ENCODE results near the gene PLAC8.
"Not testable (repeated sequence)": the region's sequence is repeated elsewhere in the genome, so short reads cannot be mapped to it uniquely, and the experiment has no call there.

The PLAC8 gene

DNA sequence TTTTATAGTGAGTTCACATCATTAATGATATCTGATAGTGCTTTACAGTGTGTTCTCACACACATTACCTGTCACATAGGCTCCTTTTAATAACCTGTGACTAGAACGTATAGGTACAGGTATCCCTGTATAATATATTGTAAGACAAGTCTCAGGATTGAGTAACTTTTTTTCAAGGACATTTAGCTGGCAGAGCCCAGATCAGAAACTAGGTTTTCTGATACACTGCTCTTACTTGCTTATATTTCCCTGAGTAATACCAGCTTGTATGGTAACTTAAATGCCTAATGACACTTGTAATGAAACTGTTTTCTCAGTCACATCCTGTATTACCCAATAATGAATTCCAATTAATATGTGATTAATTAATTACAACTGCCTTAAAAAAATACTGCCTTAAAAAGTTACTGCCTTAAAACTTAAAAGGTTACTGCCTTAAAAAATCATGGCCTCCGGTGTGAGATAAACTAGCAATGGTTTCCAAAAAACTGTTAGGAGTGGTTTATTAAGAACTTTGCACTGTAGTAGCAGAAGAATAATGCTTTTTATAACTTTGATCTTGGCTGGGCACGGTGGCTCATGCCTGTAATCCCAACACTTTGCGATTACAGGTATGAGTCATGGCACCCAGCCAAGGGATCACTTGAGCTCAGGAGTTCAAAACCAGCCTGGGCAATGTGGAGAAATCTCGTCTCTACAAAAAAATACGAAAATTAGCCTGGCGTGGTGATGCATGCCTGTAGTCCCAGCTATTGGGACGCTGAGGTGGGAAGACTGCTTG is 67.6 kb downstream of the PLAC8 start:
- DNase-seq (ENCODE audit: extremely low read depth, low read depth): no peak
- TF ChIP-seq, protein P1, sequence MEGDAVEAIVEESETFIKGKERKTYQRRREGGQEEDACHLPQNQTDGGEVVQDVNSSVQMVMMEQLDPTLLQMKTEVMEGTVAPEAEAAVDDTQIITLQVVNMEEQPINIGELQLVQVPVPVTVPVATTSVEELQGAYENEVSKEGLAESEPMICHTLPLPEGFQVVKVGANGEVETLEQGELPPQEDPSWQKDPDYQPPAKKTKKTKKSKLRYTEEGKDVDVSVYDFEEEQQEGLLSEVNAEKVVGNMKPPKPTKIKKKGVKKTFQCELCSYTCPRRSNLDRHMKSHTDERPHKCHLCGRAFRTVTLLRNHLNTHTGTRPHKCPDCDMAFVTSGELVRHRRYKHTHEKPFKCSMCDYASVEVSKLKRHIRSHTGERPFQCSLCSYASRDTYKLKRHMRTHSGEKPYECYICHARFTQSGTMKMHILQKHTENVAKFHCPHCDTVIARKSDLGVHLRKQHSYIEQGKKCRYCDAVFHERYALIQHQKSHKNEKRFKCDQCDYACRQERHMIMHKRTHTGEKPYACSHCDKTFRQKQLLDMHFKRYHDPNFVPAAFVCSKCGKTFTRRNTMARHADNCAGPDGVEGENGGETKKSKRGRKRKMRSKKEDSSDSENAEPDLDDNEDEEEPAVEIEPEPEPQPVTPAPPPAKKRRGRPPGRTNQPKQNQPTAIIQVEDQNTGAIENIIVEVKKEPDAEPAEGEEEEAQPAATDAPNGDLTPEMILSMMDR (IDR thresholded peaks at IDR 0.05; ENCODE audit: low read depth, low read length, missing control alignments): no peak
- H3K4me3 ChIP-seq (replicated peaks; ENCODE audit: low read depth, low read length): no peak overlapping the region

DNA sequence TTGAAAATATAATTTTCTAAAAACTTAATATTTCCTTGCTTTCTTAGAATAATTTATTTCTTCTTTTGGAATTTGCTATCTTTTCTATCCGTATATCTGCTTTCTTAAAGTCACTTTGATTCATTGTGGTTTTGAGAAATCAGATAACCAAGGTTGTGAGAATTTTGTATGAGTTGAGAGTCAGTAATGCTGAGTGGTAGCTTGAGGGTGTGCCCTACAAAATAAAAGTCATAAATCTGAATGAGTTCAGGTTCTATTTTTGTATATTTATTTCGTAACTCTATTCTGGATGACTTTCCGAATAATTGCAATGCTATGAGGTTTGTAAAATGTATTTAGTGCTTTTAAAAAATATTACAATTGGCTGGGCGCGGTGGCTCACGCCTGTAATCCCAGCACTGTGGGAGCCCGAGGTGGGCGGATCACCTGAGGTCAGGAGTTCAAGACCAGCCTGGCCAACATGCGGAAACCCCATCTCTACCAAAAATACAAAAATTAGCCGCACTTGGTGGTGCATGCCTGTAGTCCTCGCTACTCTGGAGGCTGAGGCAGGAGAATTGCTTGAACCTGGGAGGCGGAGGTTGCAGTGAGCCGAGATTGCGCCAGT is 70.6 kb downstream of the PLAC8 start:
- no peak overlapping the region for H3K4me3 ChIP-seq (replicated peaks; ENCODE audit: low read depth, low read length)

DNA sequence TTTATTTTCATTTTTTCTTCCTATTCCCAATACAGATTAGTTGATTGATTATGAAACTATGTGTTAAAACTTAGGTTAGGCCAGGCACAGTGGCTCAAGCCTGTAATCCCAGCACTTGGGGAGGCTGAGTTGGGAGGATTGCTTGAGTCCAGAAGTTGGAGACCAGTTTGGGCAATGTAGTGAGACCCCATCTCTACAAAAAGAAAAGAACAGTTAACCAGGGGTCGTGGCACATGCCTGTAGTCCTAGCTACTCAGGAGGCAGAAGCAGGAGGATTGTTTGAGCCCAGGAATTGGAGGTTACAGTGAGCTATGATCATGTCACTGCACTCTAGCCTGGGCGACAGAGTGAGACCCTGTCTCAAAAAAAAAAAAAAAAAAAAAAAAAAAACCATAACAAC is 71.4 kb downstream of the PLAC8 start:
- not testable (repeated sequence) for H3K4me3 ChIP-seq (replicated peaks; ENCODE audit: low read depth, low read length); DNase-seq (ENCODE audit: extremely low read depth, low read depth)

More for the DNA sequence above, 70.6 kb downstream of the PLAC8 start:
- TF ChIP-seq, protein P1 (IDR thresholded peaks at IDR 0.05; ENCODE audit: low read depth, low read length, missing control alignments): no peak
- no peak for DNase-seq (ENCODE audit: extremely low read depth, low read depth)

DNA sequence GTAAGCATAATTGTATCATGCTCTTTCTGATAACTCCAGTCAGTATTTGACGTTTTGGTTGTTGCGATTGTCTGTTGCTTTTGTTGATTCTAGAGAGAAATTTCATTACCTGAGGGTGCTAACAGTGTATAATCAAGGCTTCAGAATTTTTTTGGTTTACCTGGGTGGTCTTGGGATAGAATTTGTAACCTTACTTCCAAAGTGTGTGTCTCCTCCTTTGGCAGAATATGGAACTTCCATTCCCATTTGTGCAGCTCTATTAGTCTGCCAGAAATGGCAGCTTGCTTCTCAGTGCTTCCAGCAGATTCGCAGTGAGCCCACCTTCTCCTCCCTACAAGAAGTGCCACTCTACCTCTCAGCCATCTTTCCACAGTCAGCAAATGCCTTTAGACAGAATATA is 74.3 kb downstream of the PLAC8 start:
- TF ChIP-seq, protein P1 (IDR thresholded peaks at IDR 0.05; ENCODE audit: low read depth, low read length, missing control alignments): no peak
- no peak overlapping the region for H3K4me3 ChIP-seq (replicated peaks; ENCODE audit: low read depth, low read length)
- no peak for DNase-seq (ENCODE audit: extremely low read depth, low read depth)
